SH-SY5Y (cell line): ENCODE results near the gene RFPL2.

ENCODE experiments used
- GATA2 ChIP-seq: IDR thresholded peaks from 2 replicates; pipeline ENCODE4 v1.6.1; 2011; ENCODE audit warnings: mild to moderate bottlenecking, low read depth, low read length
- GATA3 ChIP-seq: IDR thresholded peaks from 2 replicates; pipeline ENCODE4 v1.6.1; 2011; ENCODE audit warnings: low read depth, mild to moderate bottlenecking, low read length, moderate library complexity

- TF ChIP-seq GATA2 (no peak), GATA3 (no peak)
Measured at GRCh38 chr22:32208681-32209080, 3.8 kb upstream of the RFPL2 start.
